HG02763 (cell line): ENCODE data around the gene GPR21.

Experiments used
- ATAC-seq: cut with Tn5 transposase; IDR thresholded peaks from one replicate; pipeline ENCODE4 v1.9.1; 2021; ENCODE audit warnings: mild to moderate bottlenecking, moderate library complexity; ENCODE audit not compliant: unreplicated experiment

The GPR21 gene

DNA sequence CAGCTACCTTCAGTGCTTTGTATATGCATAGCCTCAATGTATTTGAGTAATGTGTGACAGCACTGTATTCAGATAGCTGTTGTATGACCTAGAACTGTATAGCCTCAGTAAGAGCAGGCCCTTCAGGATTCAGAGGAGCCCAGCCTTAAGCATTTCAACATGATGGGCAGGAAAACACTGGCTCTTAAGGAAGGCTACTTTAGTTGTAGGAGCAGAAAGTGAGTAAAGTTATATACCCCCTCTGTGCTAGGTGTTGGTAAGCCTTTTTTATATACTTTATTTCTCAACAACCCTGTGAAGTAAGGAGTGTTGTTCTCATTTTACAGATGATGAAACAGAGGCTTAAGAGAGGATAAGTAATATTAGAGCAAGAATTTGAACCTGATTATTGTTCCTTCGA is 1.5 kb upstream of the GPR21 start:
- no peak for ATAC-seq

DNA sequence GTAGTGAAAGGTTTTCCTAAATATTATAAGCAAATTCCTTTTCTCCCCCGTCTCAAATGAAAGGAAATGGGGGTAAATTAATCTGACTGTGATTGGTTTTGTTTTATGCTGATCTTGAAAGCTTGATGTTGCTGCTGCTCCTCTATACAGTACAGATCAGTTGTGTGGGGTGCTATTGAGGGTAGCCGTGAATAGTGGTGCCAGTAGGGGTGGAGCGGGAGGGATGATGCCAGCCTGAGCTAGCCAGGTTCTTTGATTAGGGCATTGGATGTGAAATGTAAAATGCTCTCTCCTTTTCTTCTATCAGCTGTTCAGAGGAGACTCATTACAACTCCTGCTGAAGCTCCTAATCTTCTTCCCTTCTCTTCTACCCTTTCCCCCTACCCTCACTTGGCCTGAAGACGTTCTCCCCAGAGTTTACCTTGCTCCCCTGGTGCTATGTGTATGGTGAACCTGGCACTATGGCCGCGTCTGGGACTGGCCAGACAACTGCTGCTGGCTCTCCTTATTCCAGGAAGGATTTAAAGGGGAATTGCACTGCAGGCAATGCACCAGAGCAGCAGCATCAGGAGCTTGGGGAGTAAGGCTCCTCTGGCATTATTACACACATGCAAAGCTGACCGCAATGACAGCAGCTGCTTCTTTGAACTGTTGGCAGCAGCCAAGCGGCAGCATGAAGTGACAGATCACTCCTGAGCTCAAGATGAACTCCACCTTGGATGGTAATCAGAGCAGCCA is 566 bp downstream of the GPR21 start:
- no peak for ATAC-seq

DNA sequence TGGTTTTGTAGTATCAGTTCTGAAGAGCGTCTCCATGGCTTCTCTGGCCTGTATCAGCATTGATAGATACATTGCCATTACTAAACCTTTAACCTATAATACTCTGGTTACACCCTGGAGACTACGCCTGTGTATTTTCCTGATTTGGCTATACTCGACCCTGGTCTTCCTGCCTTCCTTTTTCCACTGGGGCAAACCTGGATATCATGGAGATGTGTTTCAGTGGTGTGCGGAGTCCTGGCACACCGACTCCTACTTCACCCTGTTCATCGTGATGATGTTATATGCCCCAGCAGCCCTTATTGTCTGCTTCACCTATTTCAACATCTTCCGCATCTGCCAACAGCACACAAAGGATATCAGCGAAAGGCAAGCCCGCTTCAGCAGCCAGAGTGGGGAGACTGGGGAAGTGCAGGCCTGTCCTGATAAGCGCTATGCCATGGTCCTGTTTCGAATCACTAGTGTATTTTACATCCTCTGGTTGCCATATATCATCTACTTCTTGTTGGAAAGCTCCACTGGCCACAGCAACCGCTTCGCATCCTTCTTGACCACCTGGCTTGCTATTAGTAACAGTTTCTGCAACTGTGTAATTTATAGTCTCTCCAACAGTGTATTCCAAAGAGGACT is 1.5 kb downstream of the GPR21 start:
- ATAC-seq: no peak

DNA sequence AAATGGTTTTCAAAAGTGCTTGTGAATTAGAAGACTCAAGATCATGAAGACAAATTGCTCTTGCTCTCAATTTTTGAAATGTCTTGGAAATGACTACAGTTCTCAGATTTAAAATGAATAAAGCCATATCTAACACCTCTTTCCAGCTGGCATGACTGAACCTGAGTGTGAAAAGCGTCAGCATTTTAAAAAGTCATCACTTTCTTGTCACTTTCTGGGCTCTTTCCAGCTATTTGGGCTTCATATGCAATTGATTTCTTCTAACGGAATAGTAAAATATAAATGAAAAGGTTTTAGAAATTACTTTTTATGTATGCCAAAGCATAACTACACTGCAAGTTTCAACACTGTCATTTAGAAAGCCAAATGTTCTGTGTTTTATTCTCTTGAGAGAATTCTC is 2.3 kb downstream of the GPR21 start:
- ATAC-seq: no peak

DNA sequence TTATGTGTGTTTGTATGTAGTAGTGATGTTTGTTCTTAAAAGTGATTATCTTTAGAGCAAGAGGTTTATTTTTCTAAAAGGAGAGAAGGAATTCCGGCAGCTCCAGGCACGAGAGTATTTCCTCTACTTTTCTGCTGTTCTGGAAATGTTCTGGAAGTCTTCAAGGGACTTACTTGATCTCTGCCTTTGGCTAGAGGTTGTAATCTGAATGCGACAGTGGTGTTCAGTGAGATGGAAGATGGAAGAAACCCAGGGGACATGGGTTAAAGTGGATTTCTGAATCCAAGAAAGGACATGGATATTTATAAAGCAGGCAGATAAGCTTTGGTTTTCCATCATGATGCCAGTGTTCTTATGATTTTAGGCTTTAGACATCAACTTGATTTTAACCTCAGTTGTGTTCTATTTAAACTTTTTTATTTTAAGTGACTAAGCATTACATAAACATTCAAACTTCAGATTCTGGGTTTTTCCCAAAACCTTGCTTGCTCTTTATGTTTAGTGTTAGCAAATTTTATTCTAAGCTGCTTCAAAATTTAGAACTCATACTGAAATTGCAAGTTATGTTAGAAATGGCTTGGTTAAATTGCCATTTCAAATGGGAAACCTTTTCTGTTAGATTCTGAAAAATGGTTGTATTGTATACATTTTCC is 3.6 kb downstream of the GPR21 start:
- no peak for ATAC-seq

DNA sequence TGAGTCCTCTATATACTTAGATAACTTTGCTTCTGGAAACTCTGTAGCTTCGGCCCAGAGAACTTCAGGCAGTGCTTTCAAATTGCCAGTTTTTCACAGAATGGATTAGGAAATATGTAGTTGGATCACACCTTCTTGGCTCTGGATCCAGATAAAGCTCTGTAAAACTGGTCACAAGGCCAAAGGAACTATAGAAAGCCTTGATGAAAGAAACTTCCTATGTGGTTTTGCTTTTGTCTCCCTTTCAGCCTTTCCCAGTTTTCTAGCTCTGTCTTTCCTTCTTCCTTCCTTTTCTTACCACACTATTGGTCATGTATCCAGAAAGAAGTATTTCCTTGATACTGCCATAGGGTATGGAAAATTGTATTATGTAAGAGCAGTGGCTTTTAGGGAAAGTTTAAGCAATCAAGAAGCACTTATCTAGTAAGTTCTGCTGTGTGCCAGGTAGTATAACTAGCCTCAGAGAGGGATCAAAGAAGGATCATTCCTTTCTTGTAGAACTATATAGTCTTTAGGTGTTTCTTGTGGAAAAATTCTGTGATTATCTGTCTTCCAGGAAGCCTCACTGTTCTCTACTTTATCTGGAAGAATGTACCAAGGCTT is 6.3 kb downstream of the GPR21 start:
- no peak for ATAC-seq

DNA sequence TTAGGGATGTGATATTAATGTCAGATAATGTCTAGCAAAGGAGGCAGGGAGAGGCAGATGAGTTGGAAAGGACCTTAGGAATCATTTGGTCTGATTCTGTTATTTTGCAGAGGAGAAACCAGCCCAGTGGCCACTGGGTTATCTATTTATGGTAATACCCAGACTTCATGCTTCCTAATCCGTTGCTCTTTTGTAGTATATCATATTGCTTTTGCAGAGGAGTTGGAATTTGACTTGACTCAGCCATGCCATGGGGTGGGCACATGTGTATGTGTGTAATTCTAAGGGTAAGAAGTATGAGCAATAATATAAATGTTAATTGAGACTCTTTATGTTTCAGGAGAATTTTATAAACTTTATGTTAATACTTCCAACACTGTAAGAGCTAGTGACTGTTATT is 7.3 kb downstream of the GPR21 start:
- no peak for ATAC-seq

DNA sequence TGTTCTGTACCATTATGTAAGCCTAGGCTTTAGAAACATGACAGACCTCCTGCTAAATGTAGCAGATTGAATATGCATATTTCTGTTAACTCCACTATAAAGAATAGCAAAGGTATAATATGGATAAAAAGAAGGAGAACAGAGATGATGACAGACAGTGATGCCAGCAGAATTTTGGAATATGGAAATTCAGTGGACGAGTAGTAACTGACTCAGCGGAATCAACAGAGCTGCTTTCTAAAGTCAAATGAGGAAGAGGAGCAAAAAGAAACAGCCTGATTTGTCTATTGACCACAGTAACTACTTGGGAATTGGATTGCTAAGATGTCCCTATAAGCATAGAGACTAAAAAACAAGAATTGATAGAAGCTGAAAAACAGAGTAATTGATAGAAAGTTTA is 8.0 kb downstream of the GPR21 start:
- ATAC-seq: no peak

DNA sequence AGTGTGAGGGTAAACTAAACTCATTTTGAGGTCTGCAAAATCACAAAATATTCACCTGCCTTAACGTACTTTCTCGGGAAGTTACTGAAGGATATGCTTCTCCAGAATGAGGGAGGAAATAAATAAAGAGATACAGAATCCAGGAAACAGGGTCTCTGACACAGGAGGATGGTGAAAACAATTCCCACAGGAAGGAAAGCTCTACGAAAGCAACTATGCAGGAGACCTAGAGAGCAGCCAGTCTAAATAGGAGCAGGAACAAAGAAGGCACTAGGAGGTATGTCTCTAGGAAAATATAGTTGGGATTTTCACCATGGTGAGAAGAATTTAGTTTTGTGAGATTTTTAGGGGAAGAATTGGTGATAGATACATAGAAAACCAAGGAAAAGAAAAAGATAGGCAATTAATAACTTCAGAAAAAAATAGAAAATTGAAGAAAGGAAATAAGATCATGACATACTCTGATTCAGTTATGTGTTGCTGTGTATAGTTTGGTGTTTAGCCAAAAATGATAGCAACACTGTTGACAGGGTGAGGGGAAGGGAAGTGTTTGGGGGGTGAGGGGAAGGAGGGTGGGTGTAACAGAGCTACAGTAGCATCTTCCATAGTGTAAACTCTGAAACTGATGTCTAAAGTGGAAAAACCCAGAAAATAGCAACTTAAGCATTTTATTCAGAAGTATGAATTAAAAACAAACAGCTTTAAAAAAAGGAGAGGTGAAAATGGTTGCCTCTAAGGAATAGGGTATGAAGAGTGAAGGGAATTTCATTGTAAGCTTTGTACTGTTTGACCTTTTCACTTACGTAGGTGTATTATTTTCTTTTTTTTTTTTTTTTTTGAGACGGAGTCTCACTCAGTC is 9.8 kb downstream of the GPR21 start:
- no peak for ATAC-seq

DNA sequence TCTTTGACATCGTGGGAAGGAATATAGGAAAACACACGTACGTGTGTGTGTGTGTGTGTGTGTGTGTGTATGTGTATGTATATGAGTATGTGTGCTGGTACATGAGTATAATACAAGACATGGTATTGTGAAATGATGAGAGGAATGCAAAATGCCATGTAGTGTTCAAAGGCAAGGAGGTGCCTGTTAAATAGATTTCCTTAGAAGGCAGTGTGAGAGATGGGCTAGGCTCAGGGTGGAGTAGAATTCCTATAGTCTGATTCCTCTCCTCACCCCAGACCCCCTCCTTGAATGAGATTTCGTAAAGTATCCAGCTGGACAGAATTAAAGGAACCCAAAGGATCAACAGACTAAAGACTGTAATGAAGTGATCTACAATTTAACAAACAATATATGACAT is 11.1 kb downstream of the GPR21 start:
- no peak for ATAC-seq

DNA sequence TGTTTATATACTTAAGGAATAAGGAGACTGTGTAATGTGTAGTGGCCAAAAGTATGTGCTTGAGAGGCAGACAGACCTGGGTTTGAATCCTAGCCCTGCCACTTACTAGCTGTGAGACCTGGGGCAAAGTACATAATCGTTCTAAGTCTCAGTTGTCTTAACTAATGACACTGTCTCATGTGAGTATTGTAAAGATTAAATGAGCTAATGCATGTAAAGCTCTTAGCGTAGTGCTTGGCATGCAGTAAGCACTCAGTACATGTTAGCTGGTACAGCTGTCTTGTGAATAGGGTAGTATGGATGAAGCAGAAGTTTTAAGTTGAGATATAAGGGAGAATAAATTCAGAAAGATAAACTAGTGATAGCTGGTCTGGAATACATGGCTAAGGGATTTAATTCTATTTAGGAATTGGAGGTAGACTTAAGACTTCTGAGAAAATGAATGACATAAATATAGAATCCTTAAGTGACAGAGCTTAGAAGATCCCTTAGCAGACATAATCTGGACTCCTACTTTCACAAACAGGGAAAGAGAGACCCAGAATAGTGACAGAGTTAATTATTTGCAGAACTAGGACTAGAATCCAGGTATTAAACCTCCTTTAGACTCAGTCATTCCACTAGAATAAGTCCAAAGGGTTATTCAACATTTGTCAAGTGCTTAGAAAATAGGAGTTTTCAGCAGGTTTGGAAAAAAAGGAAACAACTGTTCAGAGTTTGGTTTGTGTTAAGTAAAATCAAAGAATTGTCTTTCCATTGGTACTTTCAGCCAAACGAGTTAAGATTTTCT is 13.1 kb downstream of the GPR21 start:
- no peak for ATAC-seq

DNA sequence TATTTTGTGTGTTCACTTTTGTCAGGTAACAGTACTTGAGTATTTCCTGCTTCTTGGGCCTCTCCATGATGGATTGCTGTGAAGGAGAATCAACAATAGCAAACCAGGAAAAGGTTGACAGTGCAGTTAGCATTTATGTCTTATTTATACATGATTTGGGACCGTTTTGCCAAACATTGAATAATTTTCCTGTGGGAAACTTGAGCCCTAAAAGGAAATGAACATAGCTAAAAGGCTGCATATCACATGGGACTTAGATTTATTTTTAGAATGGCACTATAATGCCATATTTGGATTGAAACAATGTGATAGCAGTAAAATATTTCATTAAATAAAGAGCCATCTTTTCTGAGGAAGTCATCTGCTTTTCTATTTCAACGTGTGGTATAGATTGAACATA is 15.3 kb downstream of the GPR21 start:
- ATAC-seq: no peak

DNA sequence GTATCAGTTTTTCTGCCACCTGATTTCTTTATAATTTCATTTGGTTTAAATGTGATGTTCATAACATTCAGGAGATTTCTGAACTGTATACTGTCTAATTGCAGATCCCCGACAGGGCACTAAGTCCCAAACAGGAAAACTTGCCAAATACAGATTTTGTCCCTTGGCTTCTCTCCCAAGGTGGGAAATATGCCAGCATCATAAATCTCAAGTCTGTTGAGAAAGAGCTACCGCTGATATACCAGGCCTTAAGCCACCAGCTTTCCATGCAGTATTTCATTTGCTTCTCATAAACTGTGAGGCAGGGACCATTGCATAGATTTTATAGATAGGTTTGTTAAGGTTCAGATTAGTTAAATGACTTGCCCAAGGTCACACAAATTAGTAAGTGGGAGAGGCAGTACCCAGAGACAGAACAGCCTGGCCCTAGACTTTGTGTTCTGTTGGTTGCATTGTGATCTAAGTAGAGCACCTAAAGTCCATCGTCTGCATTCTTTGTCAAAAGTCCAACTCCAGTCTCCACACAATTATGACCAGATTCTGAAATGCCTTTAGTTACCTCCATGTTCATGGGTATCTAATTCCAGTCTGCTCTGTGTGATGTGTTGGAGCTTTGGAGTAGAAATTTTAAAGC is 16.2 kb downstream of the GPR21 start:
- no peak for ATAC-seq

DNA sequence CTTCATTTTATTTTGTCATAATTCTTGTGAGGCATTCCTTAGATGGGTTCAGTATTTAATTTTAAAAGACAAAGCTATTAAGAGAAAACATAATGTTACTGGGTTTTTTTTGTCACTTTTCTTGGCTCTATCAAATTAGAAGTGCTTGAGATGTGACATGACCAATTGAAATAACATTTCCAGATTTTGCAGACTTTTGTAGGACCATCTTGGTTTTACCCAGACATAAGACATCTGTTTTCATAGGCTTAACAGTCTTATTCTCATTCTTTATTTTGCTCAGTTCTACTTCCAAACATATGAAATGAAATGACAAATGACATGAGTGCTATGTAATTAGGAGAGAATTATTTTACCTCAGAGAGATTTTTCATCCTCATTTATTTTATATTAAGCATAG is 19.6 kb downstream of the GPR21 start:
- ATAC-seq: no peak

DNA sequence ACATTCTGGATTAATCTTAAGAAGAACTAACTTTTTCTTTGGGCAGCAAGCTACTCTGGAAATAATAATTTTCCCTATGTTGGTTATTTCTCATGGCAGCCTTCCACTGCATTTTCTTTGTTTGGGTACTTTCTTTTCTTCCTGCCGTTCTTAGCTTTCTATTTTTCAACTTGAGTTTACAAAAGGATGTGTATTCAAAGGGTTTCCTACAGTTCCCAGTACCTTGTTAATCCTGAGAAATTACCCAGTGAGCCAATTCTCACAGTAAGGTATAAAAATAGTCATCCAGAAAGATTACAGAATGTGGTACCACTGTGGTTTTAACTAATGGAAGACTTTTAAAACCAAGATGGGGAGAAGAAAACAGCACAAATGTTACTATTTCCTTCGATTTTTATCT is 20.2 kb downstream of the GPR21 start:
- ATAC-seq: no peak

DNA sequence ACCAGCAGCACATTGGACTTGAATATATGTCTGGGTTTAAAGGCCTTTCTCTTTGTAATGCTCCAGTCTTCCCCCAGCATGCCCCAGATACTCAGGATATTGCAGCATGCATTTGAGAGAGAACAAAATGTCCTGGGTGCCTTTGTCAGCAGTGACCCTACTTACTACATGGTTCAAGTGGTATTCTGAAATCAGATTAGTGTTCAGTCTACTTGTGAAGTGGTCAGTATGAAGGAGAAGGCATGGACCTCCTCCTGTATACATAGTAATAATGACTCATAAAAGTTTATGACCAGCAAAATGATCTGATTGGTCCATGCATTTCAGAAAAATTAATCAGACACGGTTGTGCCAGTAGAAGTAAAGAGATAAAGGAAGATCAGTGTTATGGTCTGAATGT is 25.4 kb downstream of the GPR21 start:
- ATAC-seq: no peak

DNA sequence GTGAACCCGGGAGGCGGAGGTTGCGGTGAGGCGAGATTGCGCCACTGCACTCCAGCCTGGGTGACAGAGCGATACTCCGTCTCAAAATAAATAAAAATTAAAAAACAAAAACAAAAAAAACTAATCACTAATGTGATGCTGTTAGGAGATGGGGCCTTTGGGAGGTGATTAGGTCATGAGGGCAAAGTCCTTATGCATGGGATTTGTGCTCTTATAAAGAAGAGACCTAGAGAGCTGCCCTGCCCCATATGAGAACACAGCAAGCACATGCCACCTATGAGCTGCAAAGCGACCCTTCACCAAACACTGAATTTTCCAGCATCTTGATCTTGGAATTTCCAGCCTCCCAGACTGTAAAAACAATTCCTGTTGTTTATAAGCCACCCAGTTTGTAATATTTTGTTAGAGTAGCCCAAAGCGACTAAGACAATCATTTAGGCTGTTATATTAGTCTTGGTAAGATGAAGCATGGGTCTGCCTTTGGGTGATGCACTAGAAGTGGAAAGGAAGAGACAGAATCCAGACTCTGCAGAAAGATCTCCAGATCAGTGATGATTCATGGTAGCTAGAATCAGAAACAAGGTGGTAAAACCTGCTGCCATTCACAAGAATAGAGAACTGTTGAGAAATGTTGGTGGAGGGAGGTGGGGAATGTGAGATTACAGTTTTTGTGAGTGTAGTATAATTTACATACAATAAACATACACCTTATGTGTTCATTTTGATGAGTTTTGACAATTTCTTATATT is 26.2 kb downstream of the GPR21 start:
- no peak for ATAC-seq

DNA sequence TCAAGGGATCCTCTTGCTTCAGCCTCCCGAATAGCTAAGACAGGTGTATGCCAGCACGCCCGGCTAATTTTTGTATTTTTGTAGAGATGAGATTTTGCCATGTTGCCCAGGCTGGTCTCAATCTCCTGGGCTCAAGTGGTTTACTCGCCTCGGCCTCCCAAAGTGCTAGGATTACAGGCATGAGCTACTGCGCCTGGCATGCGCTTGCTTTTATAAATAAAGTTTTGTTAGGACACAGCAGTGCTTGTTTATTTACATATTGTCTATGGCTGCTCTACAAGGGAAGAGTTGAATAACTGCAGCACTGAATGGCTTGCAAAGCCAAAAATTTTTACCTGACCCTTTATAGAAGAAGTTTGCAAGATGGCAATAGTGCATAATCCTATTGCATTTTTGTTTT is 27.7 kb downstream of the GPR21 start:
- no peak for ATAC-seq
